Fibroblast of villous mesenchyme (primary cell): ENCODE results near the gene COPS9. TPM values are rescaled to one million over a fixed set of nuclear protein-coding genes. Genes with fewer than 3 reads are reported as not detected.

ENCODE experiments used
- DNase-seq: peaks from one replicate; pipeline ENCODE4 v3.0.0-alpha.2; 2010; ENCODE audit warnings: low read depth
- H3K4me3 ChIP-seq: 2 replicates; pipeline ENCODE4 v1.5.1; 2011; ENCODE audit warnings: low read depth, mild to moderate bottlenecking, low read length
- CTCF ChIP-seq: IDR thresholded peaks from 2 replicates; pipeline ENCODE4 v1.5.1; 2012; ENCODE audit warnings: low read depth, mild to moderate bottlenecking, low read length; ENCODE audit not compliant: insufficient read depth
- total RNA-seq: library from RNA; depleted of rRNA; stranded (reverse); fragments of >200 nt; gene quantifications from 2 replicates; pipeline ENCODE4 v1.2.3, GENCODE V29; 2012

The COPS9 gene
- total RNA-seq, 1 donor, result 102 TPM

- no peak for TF ChIP-seq CTCF
- DNase-seq, result no peak
- H3K4me3 ChIP-seq, result no peak overlapping the region
Observed at GRCh38 chr2:240162531-240162930, 26.4 kb upstream of the COPS9 start.

DNA sequence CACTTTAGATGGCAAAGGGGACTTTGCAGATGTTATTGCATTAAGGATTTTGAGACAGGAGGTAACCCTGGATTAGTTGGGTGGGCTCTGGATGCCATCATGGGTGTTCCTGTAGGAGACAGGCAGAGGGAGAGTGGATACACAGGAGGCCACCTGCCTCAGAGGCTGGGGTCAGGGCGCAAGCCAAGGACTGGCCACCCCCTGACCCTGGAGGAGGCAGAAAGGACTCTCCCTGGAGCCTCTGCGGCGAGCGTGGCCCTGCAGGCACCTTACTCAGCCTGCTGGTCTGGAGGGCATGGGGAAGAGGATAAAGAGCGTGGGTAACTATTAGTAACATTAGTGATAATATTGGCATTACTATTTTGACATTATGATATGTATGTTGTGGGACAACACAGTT is 25.9 kb upstream of the COPS9 start:
- no peak for DNase-seq
- TF ChIP-seq CTCF, result no peak
- no peak overlapping the region for H3K4me3 ChIP-seq

DNA sequence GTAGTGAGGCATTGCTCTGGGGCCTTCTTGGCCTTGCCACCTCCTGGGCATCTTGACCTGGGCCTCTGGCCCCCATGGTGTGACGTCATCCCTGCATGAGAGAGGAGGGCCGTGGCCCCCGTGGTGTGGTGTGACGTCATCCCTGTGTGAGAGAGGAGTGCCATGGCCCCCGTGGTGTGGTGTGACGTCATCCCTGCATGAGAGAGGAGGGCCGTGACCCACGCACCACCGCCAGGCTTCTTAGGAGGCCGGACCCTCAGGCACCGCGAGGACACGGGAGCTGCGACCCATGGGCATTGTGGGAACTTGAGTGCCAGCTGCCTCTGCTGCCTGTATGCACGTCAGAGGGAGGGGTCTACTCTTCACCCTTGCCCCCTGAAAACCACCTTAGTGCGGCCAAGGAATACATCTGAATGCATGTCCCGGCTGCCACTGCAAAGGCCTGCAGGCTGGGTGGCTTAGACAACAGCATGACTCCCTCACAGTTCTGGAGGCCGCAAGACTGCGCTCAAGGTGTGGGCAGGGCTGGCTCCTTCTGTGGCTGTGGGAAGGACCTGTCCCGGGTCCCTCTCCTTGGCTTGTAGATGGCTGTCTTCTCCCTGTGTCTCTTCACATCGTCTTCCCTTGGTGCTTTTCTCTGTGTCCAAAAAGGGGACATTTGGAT is 25.1 kb upstream of the COPS9 start:
- H3K4me3 ChIP-seq, result no peak overlapping the region
- DNase-seq, result no peak
- no peak for TF ChIP-seq CTCF

DNA sequence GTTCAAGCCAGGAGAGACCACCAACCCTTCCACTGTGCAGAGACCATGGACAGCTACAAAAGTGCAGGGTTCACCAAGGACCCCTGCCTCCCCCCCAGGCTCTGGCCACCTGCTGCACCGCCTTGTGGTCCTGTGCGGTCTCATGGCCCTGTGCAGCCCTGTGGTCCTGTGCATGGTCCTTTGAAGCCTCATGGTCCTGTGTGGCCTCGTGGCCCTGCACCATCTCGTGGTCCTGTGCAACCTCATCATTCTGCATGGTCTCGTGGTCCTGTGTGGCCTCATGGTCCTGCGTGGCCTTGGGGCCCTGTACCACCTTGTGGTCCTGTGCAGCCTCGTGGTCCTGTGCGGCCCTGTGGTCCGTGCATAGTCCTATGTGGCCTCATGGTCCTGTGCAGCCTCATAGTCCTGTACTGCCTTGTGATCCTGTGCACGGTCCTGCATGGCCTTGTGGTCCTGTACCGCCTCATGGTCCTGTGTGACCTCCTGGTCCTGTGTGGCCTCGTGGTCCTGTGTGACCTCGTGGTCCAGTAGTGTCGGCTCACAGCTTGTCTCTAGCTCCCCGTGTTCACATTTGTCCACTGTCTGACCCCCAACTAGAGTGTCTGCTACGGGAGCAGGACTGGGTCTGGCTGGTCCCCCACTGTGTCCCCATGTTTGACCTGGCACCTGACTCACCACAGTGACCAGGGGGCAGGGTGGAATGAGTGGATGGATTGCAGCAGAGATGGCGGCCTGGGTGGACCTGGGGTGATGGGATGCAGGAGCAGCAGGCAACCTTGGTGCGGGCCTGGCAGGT is 24.4 kb upstream of the COPS9 start:
- no peak overlapping the region for H3K4me3 ChIP-seq
- TF ChIP-seq CTCF, result no peak
- DNase-seq, result no peak

GRCh38 chr2:240159251-240159839 is 23.2 kb upstream of the COPS9 start:
- TF ChIP-seq CTCF, result no peak
- no peak overlapping the region for H3K4me3 ChIP-seq
- no peak for DNase-seq

DNA sequence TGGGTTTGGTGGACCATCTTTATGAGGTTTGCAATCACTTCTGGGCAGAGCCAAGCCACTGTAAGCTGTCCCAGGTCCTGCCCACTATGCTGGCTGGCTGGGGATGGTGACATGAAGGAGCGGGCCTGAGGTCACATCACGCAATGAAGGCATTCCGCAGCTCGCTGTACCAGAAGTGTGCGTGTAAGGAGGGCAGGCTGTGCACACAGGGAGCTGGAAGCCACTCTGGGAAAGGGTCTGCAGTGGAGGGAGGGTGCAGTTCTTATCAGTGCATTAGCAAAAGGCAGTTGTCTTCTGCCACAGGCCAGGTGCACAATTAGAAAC is 21.0 kb upstream of the COPS9 start:
- TF ChIP-seq CTCF, result no peak
- no peak overlapping the region for H3K4me3 ChIP-seq
- DNase-seq, result no peak
